K562 treated with DMSO at 1 percent for 12 hours (cell line): ENCODE results near the gene S100A8. TPM values are rescaled to one million over a fixed set of nuclear protein-coding genes. Genes with fewer than 3 reads are reported as not detected.

Source experiments
- total RNA-seq: library from RNA; unstranded; fragments of 300-600 nt; gene quantifications from 2 replicates; pipeline ENCODE4 v1.2.3, GENCODE V29; 2022; ENCODE audit not compliant: insufficient read depth

S100A8 gene
- not detected in 2 replicates for total RNA-seq

GRCh38 chr1:153390938-153391710, at the start of gene S100A8:
TSS of gene S100A8 (minus strand) at chr1:153391073. CDS start at chr1:153390535, 538 bp downstream.

GRCh38 chr1:153415850-153416570, 25.1 kb upstream of the S100A8 start, which contains the start of gene S100A7A:
TSS of gene S100A7A (plus strand) at chr1:153416520. CDS start at chr1:153418083, 1,563 bp downstream.

GRCh38 chr1:153375511-153375910, 15.4 kb downstream of the S100A8 start, which contains the start of gene S100A12:
TSS of gene S100A12 (minus strand) at chr1:153375621. CDS start at chr1:153374592, 1,029 bp downstream.

GRCh38 chr1:153357853-153358690, 32.8 kb downstream of the S100A8 start, which contains the start of gene S100A9:
TSS of gene S100A9 (plus strand) at chr1:153357854. CDS start at chr1:153358284, 430 bp downstream.

GRCh38 chr1:153348511-153349362, 42.1 kb downstream of the S100A8 start, which contains the start of gene PGLYRP4:
TSS of gene PGLYRP4 (minus strand) at chr1:153348841. CDS start at chr1:153347932, 909 bp downstream.

Other genes with a start within 250 kb of the S100A8 start
- not detected in 2 replicates for gene SPRR2G, start 240.2 kb downstream of the S100A8 start, total RNA-seq
- gene LELP1, start 187.6 kb downstream of the S100A8 start, total RNA-seq, result not detected in 2 replicates
- gene PRR9, start 173.5 kb downstream of the S100A8 start, total RNA-seq, result 1.7 and 2.4 TPM in 2 replicates
- gene LORICRIN, start 131.4 kb downstream of the S100A8 start, total RNA-seq, result not detected in 2 replicates
- gene PGLYRP3, start 78.1 kb downstream of the S100A8 start, total RNA-seq, result not detected in 2 replicates
- 4.4 and 4.9 TPM in 2 replicates for gene PGLYRP4, start 42.2 kb downstream of the S100A8 start, total RNA-seq
- not detected in 2 replicates for gene S100A9, start 33.2 kb downstream of the S100A8 start, total RNA-seq
- not detected in 2 replicates for gene S100A12, start 15.5 kb downstream of the S100A8 start, total RNA-seq
- gene S100A7A, start 25.4 kb upstream of the S100A8 start, total RNA-seq, result 0.22 TPM in 1 of 2 replicates, not detected in the other
- gene S100A7, start 69.6 kb upstream of the S100A8 start, total RNA-seq, result not detected in 2 replicates
- 16.1 and 19.6 TPM in 2 replicates for gene S100A6, start 144.9 kb upstream of the S100A8 start, total RNA-seq
- gene S100A5, start 149.9 kb upstream of the S100A8 start, total RNA-seq, result 4.4 TPM in 1 of 2 replicates, not detected in the other
- 5.3 and 10.6 TPM in 2 replicates for gene S100A4, start 154.7 kb upstream of the S100A8 start, total RNA-seq
- not detected in 2 replicates for gene S100A3, start 158.2 kb upstream of the S100A8 start, total RNA-seq
- not detected in 2 replicates for gene S100A2, start 174.8 kb upstream of the S100A8 start, total RNA-seq
- 3.9 and 4.2 TPM in 2 replicates for gene S100A16, start 222.1 kb upstream of the S100A8 start, total RNA-seq
- gene S100A14, start 225.3 kb upstream of the S100A8 start, total RNA-seq, result 0.91 TPM in 1 of 2 replicates, not detected in the other
- gene S100A13, start 236.4 kb upstream of the S100A8 start, total RNA-seq, result 118 and 224 TPM in 2 replicates
- 36.6 and 61.5 TPM in 2 replicates for gene S100A1, start 237.4 kb upstream of the S100A8 start, total RNA-seq
- 38.3 and 65.7 TPM in 2 replicates for gene CHTOP, start 243.0 kb upstream of the S100A8 start, total RNA-seq